PFSK-1 (cell line): ENCODE measurements around the gene KRT35.

ENCODE experiments used
- FOXP2 ChIP-seq: optimal IDR thresholded peaks from 2 replicates; pipeline ENCODE3; 2011; ENCODE audit warnings: borderline replicate concordance, control low read depth, inconsistent platforms; ENCODE audit not compliant: insufficient read depth; ENCODE audit errors: extremely low read length, extremely low read depth
- POLR2AphosphoS5 ChIP-seq: IDR thresholded peaks from 2 replicates; pipeline ENCODE4 v1.6.1; 2012; ENCODE audit warnings: low read depth, mild to moderate bottlenecking, control low read depth, low read length, moderate library complexity
- SIN3A ChIP-seq: IDR thresholded peaks from 2 replicates; pipeline ENCODE4 v1.6.1; 2012; ENCODE audit warnings: mild to moderate bottlenecking, low read length, moderate library complexity, borderline replicate concordance; ENCODE audit not compliant: insufficient read depth
- TAF1 ChIP-seq: IDR thresholded peaks from 2 replicates; pipeline ENCODE4 v1.6.1; 2012; ENCODE audit warnings: low read length, control low read depth, borderline replicate concordance; ENCODE audit not compliant: insufficient read depth
- TF ChIP-seq, protein P1 (sequence below), 2 experiments: IDR thresholded peaks; 2 replicates each; pipeline versions ENCODE4 v1.6.1 to v1.8.0; 2011 to 2012; ENCODE audit warnings: low read depth in 2 of 2, low read length in 2 of 2, control low read depth in 1 of 2, inconsistent platforms in 1 of 2, mild to moderate bottlenecking in 1 of 2, moderate library complexity in 1 of 2; ENCODE audit not compliant: insufficient read depth in 1 of 2

The KRT35 gene

DNA sequence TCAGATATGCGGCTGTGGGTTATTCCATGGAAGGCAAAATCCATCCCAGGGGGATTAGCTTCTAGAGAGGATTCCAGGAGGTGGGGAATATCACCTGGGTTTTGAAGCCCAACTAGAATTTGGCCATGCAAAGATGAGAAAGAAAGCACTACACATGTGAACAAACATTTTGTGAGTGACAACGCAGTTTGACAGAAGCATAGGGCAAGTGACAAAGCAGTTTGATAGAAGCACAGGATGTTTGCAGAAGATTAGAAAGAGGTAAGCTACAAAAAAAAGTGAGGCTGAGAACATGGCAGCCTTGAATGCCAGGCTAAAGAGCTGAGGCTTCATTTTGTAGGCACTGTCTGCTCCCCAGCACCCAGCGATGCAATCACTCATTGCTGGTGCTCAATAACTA is 27.9 kb downstream of the KRT35 start:
- TF ChIP-seq TAF1: no peak
- TF ChIP-seq, protein P1, sequence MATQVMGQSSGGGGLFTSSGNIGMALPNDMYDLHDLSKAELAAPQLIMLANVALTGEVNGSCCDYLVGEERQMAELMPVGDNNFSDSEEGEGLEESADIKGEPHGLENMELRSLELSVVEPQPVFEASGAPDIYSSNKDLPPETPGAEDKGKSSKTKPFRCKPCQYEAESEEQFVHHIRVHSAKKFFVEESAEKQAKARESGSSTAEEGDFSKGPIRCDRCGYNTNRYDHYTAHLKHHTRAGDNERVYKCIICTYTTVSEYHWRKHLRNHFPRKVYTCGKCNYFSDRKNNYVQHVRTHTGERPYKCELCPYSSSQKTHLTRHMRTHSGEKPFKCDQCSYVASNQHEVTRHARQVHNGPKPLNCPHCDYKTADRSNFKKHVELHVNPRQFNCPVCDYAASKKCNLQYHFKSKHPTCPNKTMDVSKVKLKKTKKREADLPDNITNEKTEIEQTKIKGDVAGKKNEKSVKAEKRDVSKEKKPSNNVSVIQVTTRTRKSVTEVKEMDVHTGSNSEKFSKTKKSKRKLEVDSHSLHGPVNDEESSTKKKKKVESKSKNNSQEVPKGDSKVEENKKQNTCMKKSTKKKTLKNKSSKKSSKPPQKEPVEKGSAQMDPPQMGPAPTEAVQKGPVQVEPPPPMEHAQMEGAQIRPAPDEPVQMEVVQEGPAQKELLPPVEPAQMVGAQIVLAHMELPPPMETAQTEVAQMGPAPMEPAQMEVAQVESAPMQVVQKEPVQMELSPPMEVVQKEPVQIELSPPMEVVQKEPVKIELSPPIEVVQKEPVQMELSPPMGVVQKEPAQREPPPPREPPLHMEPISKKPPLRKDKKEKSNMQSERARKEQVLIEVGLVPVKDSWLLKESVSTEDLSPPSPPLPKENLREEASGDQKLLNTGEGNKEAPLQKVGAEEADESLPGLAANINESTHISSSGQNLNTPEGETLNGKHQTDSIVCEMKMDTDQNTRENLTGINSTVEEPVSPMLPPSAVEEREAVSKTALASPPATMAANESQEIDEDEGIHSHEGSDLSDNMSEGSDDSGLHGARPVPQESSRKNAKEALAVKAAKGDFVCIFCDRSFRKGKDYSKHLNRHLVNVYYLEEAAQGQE (IDR thresholded peaks at IDR 0.05; ENCODE audit: insufficient read depth in 1 of 2, low read depth in 2 of 2, low read length in 2 of 2): no peak
- TF ChIP-seq FOXP2: no peak
- TF ChIP-seq SIN3A: no peak
- TF ChIP-seq POLR2AphosphoS5: no peak

DNA sequence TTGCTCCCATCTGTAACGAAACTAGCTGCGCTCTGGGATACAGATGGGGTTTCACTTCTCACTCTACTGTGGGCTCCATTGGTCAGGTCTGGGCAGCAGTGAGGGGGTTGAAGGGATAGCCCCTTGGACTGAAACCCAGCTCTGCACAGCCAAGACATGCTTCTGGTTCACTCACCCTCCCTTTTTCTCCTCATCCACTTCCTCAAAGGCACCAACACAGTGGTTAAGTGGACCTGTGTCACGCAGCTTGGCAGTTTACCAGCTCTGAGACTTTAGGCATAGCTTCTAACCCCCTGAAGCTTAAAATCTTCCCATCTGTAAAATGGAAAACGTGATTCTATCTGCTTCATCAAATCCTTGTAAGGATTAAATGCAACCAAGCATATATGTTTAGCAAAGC is 28.7 kb downstream of the KRT35 start:
- no peak for TF ChIP-seq TAF1
- TF ChIP-seq SIN3A: no peak
- TF ChIP-seq, protein P1 (IDR thresholded peaks at IDR 0.05; ENCODE audit: insufficient read depth in 1 of 2, low read depth in 2 of 2, low read length in 2 of 2): no peak
- no peak for TF ChIP-seq FOXP2
- no peak for TF ChIP-seq POLR2AphosphoS5

DNA sequence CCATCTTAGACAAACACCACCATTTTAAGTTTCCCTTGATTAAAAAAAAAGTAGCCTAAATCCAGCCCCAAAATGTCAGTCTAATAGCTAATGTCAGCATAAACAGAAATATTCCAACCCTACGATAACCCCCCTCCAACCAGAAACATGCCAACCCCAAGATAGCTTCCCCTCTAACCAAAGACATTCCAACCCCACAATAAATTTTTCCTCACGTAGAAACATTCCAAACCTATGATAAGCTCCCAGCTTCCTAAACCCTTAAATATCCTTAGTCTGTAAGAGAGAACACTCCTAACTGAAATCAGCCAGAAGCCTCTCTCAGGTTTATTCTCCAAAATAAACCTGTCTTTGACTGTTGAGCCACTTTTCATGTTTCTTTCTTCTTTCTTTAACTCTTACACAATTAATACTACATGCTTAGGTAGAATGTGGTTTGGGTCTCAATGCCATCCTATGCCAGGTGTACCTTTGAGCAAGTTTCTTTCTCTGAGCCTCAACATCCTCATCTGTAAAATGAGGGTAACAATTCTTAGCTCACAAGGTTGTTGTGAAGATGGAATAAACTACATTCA is 29.7 kb downstream of the KRT35 start:
- no peak for TF ChIP-seq FOXP2
- TF ChIP-seq SIN3A: no peak
- TF ChIP-seq, protein P1 (IDR thresholded peaks at IDR 0.05; ENCODE audit: insufficient read depth in 1 of 2, low read depth in 2 of 2, low read length in 2 of 2): no peak
- TF ChIP-seq POLR2AphosphoS5: no peak
- no peak for TF ChIP-seq TAF1

DNA sequence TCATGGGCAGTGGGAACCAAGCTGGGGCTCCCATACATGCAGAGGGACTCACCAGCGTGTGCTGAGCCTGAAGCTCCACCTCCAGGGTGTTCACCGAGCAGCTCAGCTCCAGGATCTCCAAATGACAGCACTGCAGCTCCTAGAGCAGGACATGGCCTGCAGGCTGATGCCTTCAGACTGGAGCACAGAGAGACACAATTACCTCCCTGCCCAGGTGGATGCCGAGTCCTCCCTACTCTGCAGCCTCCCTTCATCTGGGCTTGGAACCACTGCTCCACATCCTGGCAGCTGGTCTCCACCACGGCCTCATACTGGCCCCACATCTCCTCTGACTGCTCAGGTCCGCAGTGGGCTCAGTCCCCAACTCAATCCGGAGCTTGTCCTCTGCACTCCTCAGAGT is 31.9 kb downstream of the KRT35 start:
- TF ChIP-seq, protein P1 (IDR thresholded peaks at IDR 0.05; ENCODE audit: insufficient read depth in 1 of 2, low read depth in 2 of 2, low read length in 2 of 2): no peak
- TF ChIP-seq FOXP2: no peak
- TF ChIP-seq POLR2AphosphoS5: no peak
- no peak for TF ChIP-seq TAF1
- TF ChIP-seq SIN3A: no peak

DNA sequence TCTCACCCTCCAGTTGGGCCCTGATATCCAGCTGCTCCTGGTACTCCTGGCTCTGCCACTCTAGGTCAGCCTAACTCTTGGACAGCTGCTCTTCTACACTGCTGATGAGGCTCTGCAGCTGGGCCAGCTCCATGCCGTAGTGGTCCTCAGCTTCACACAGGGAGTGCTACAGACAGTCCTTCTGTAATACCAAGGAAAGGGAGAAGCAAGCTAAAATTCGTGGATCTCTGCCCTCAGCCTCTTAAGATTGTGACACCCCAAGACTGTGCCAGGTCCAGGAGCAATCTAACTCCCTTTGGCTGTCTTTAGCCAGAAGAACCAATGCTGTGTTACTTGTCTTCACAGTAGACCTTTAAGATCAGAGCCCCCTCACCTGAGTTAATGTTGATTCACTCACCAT is 32.4 kb downstream of the KRT35 start:
- TF ChIP-seq FOXP2 (no peak), SIN3A (no peak), TAF1 (no peak), POLR2AphosphoS5 (no peak)
- TF ChIP-seq, protein P1 (IDR thresholded peaks at IDR 0.05; ENCODE audit: insufficient read depth in 1 of 2, low read depth in 2 of 2, low read length in 2 of 2): no peak
